ENCODE results near the gene KCNQ5.

- TF ChIP-seq NFIC (IDR thresholded peaks at IDR 0.05; ENCODE audit: low read depth, low read length) (peak; percentile 62; the same call in 1 of the 2 replicates), POLR2A (IDR thresholded peaks at IDR 0.05; ENCODE audit: low read depth, low read length) (no peak), POLR2AphosphoS5 (IDR thresholded peaks at IDR 0.05; ENCODE audit: low read length) (0 out of 2 replicates have a peak, but pooled peaks have one; percentile 45), FOXM1 (IDR thresholded peaks at IDR 0.05; ENCODE audit: low read depth, low read length) (peak; percentile 46; the same call in 1 of the 2 replicates)
Observed at GRCh38 chr6:72626126-72626525, 4.3 kb downstream of the KCNQ5 start.

Measured in GM12878 (cell line).